Mesenchymal stem cell (in vitro differentiated cells and primary cell): ENCODE results near the gene PPP1R3G.

ENCODE experiments used
- DNase-seq: peaks from one replicate; pipeline ENCODE4 v3.0.0-alpha.2; 2013
- H2AFZ ChIP-seq: one replicate; pipeline ENCODE4 v1.6.1; 2013; ENCODE audit warnings: low read depth, mild to moderate bottlenecking, control low read depth, inconsistent platforms, low read length, moderate library complexity
- H2AK5ac ChIP-seq: 2 replicates; pipeline ENCODE4 v1.6.1; 2013; ENCODE audit warnings: low read length, moderate library complexity, mild to moderate bottlenecking, inconsistent platforms; ENCODE audit not compliant: severe bottlenecking
- H2BK120ac ChIP-seq: one replicate; pipeline ENCODE4 v1.6.1; 2013; ENCODE audit warnings: low read depth, mild to moderate bottlenecking, inconsistent platforms, low read length, moderate library complexity
- H2BK12ac ChIP-seq, 2 experiments: one replicate each; pipeline ENCODE4 v1.6.1; 2013; ENCODE audit warnings: inconsistent platforms in 2 of 2, low read length in 2 of 2, mild to moderate bottlenecking in 2 of 2, moderate library complexity in 2 of 2, control low read depth in 1 of 2
- H2BK15ac ChIP-seq: one replicate; pipeline ENCODE4 v1.6.1; 2013; ENCODE audit warnings: mild to moderate bottlenecking, low read depth, inconsistent platforms; ENCODE audit not compliant: poor library complexity, severe bottlenecking
- H2BK5ac ChIP-seq: 2 replicates; pipeline ENCODE4 v1.6.1; 2013; ENCODE audit warnings: low read depth, mild to moderate bottlenecking, low read length, control low read depth, inconsistent platforms; ENCODE audit not compliant: poor library complexity, severe bottlenecking
- H3K14ac ChIP-seq, 2 experiments: one replicate each; pipeline ENCODE4 v1.6.1; 2013; ENCODE audit warnings: inconsistent platforms in 2 of 2, low read length in 2 of 2, control low read depth in 1 of 2, mild to moderate bottlenecking in 1 of 2, moderate library complexity in 1 of 2
- H3K18ac ChIP-seq, 2 experiments: one replicate each; pipeline ENCODE4 v1.6.1; 2013; ENCODE audit warnings: inconsistent platforms in 2 of 2, low read length in 2 of 2, control low read depth in 1 of 2, low read depth in 1 of 2, mild to moderate bottlenecking in 1 of 2
- H3K23ac ChIP-seq, 2 experiments: one replicate each; pipeline ENCODE4 v1.6.1; 2013; ENCODE audit warnings: inconsistent platforms in 2 of 2, low read length in 2 of 2, mild to moderate bottlenecking in 2 of 2, moderate library complexity in 2 of 2, control low read depth in 1 of 2
- H3K27ac ChIP-seq: 2 replicates; pipeline ENCODE4 v1.5.1; 2013; ENCODE audit warnings: mild to moderate bottlenecking, moderate library complexity, low read length, control low read depth, inconsistent platforms; ENCODE audit not compliant: poor library complexity, severe bottlenecking
- H3K27me3 ChIP-seq, 2 experiments: 2 replicates each; pipeline versions ENCODE4 v1.6.1 to v1.7.0; 2013; ENCODE audit warnings: low read length in 2 of 2, mild to moderate bottlenecking in 2 of 2, moderate library complexity in 2 of 2, control low read depth in 1 of 2, inconsistent platforms in 1 of 2; ENCODE audit not compliant: control insufficient read depth in 1 of 2, insufficient read depth in 1 of 2
- H3K36me3 ChIP-seq, 2 experiments: 2 replicates each; pipeline versions ENCODE4 v1.6.1 to v1.7.0; 2013; ENCODE audit warnings: low read length in 2 of 2, control low read depth in 1 of 2, inconsistent platforms in 1 of 2, low read depth in 1 of 2, mild to moderate bottlenecking in 1 of 2; ENCODE audit not compliant: insufficient read depth in 2 of 2, control insufficient read depth in 1 of 2
- H3K4ac ChIP-seq, 2 experiments: one replicate each; pipeline ENCODE4 v1.6.1; 2013; ENCODE audit warnings: inconsistent platforms in 2 of 2, low read length in 2 of 2, mild to moderate bottlenecking in 2 of 2, moderate library complexity in 2 of 2, control low read depth in 1 of 2, low read depth in 1 of 2
- H3K4me1 ChIP-seq: 2 replicates; pipeline ENCODE4 v1.6.1; 2013; ENCODE audit warnings: low read depth, low read length, control low read depth; ENCODE audit not compliant: control insufficient read depth, insufficient read depth
- H3K4me2 ChIP-seq: 2 replicates; pipeline ENCODE4 v1.6.1; 2013; ENCODE audit warnings: low read length, mild to moderate bottlenecking, inconsistent platforms; ENCODE audit not compliant: poor library complexity, severe bottlenecking
- H3K4me3 ChIP-seq, 2 experiments: 2 replicates each; pipeline versions ENCODE4 v1.5.1 to v1.7.0; 2013; ENCODE audit warnings: low read length in 2 of 2, mild to moderate bottlenecking in 2 of 2, control low read depth in 1 of 2, low read depth in 1 of 2; ENCODE audit not compliant: insufficient read depth in 1 of 2
- H3K79me1 ChIP-seq: replicated peaks from 2 replicates; pipeline ENCODE4 v1.6.1; 2013; ENCODE audit warnings: mild to moderate bottlenecking, control low read depth, low read length, inconsistent platforms; ENCODE audit not compliant: poor library complexity, severe bottlenecking
- H3K9ac ChIP-seq: 2 replicates; pipeline ENCODE4 v1.7.0; 2013; ENCODE audit warnings: mild to moderate bottlenecking, low read length, moderate library complexity
- H3K9me3 ChIP-seq: 2 replicates; pipeline ENCODE4 v1.7.0; 2013; ENCODE audit warnings: mild to moderate bottlenecking, low read length; ENCODE audit not compliant: control insufficient read depth
- H4K8ac ChIP-seq: one replicate; pipeline ENCODE4 v1.6.1; 2013; ENCODE audit warnings: inconsistent platforms, mild to moderate bottlenecking, low read length, moderate library complexity
- H4K91ac ChIP-seq: one replicate; pipeline ENCODE4 v1.6.1; 2013; ENCODE audit warnings: mild to moderate bottlenecking, low read length, inconsistent platforms
- whole genome bisulfite sequencing: methylation state at CpG from one replicate; pipeline ENCODE4 v1.1.7; 2013; ENCODE audit warnings: mixed read lengths; 5-methylcytosine and 5-hydroxymethylcytosine counted together

The PPP1R3G gene

GRCh38 chr6:5115168-5115567 lies 30.0 kb downstream of the PPP1R3G start:
- H3K4ac ChIP-seq, result no peak overlapping the region
- no peak overlapping the region for H2BK15ac ChIP-seq
- H4K8ac ChIP-seq, result no peak overlapping the region
- no peak overlapping the region for H3K23ac ChIP-seq
- no peak overlapping the region for H4K91ac ChIP-seq
- no peak overlapping the region for H2AK5ac ChIP-seq
- peaks cover 0 to 10% of the 10 kb centered on the region in 2 experiments for H3K36me3 ChIP-seq
- no peak overlapping the region for H2AFZ ChIP-seq
- H2BK120ac ChIP-seq, result no peak overlapping the region
- peaks cover 6% of the 10 kb centered on the region for H3K79me1 ChIP-seq
- no peak overlapping the region for H3K18ac ChIP-seq
- no peak overlapping the region for H3K27ac ChIP-seq
- no peak overlapping the region for H2BK12ac ChIP-seq
- H3K4me3 ChIP-seq, result no peak overlapping the region
- peaks cover 17% of the 10 kb centered on the region for H3K4me1 ChIP-seq
- peak overlapping the region; percentile 55 for H3K9ac ChIP-seq
- no peaks in the 10 kb centered on the region for H3K27me3 ChIP-seq
- 99% methylated on average over 5 of the region's 10 CpGs for WGBS
- H2BK5ac ChIP-seq, result no peak overlapping the region
- no peaks in the 10 kb centered on the region for H3K9me3 ChIP-seq
- no peak overlapping the region for H3K4me2 ChIP-seq
- no peak overlapping the region for H3K14ac ChIP-seq
- DNase-seq, result no peak

GRCh38 chr6:5116243-5116991 lies 31.3 kb downstream of the PPP1R3G start:
- Histone ChIP-seq H4K8ac (peak overlapping the region; percentile 31), H3K14ac (no peak overlapping the region), H2AK5ac (no peak overlapping the region), H3K4me2 (no peak overlapping the region), H2BK12ac (no peak overlapping the region), H3K4me3 (no peak overlapping the region), H3K4me1 (peaks cover 17% of the 10 kb centered on the region), H3K23ac (no peak overlapping the region), H3K9me3 (no peaks in the 10 kb centered on the region), H3K79me1 (peaks cover 7% of the 10 kb centered on the region), H2BK5ac (no peak overlapping the region), H3K9ac (no peak overlapping the region), H3K18ac (peak overlapping the region in 1 of 2 experiments; percentile 42), H3K27ac (no peak overlapping the region), H2BK120ac (no peak overlapping the region), H3K27me3 (no peaks in the 10 kb centered on the region), H2AFZ (no peak overlapping the region), H3K36me3 (peaks cover 0 to 7% of the 10 kb centered on the region in 2 experiments), H3K4ac (peak overlapping the region in 1 of 2 experiments; percentile 33), H2BK15ac (no peak overlapping the region), H4K91ac (no peak overlapping the region)
- 95% methylated on average over 9 of the region's 9 CpGs for WGBS
- no peak for DNase-seq

- Histone ChIP-seq H3K4ac (no peak overlapping the region), H3K36me3 (peaks cover 0 to 5% of the 10 kb centered on the region in 2 experiments), H2BK12ac (no peak overlapping the region), H3K79me1 (peaks cover 11% of the 10 kb centered on the region), H2BK15ac (no peak overlapping the region), H3K4me1 (peaks cover 15% of the 10 kb centered on the region), H3K9me3 (no peaks in the 10 kb centered on the region), H3K23ac (no peak overlapping the region), H3K18ac (no peak overlapping the region), H2AFZ (no peak overlapping the region), H2BK120ac (no peak overlapping the region), H3K4me3 (no peak overlapping the region), H4K91ac (no peak overlapping the region), H3K14ac (no peak overlapping the region), H3K9ac (no peak overlapping the region), H3K4me2 (no peak overlapping the region), H2BK5ac (no peak overlapping the region), H3K27me3 (no peaks in the 10 kb centered on the region), H3K27ac (no peak overlapping the region), H2AK5ac (no peak overlapping the region), H4K8ac (no peak overlapping the region)
- 95% methylated on average over 14 of the region's 17 CpGs for WGBS
- DNase-seq, result no peak
These were observed 34.2 kb downstream of the PPP1R3G start for GRCh38 chr6:5119090-5119951.

GRCh38 chr6:5120011-5120410 lies 34.9 kb downstream of the PPP1R3G start:
- no peak for DNase-seq
- Histone ChIP-seq H2BK120ac (no peak overlapping the region), H3K4me1 (peaks cover 20% of the 10 kb centered on the region), H3K4me2 (no peak overlapping the region), H3K36me3 (peaks cover 0 to 5% of the 10 kb centered on the region in 2 experiments), H3K23ac (no peak overlapping the region), H3K9me3 (no peaks in the 10 kb centered on the region), H2BK5ac (no peak overlapping the region), H3K27ac (no peak overlapping the region), H3K79me1 (peaks cover 14% of the 10 kb centered on the region), H2AK5ac (no peak overlapping the region), H4K8ac (no peak overlapping the region), H2AFZ (no peak overlapping the region), H3K9ac (no peak overlapping the region), H3K14ac (no peak overlapping the region), H4K91ac (no peak overlapping the region), H2BK12ac (no peak overlapping the region), H3K18ac (no peak overlapping the region), H3K27me3 (no peaks in the 10 kb centered on the region), H3K4me3 (no peak overlapping the region), H3K4ac (no peak overlapping the region), H2BK15ac (no peak overlapping the region)
- WGBS, result 99% methylated on average over 10 of the region's 10 CpGs
